ENCODE results near the gene PHB1. TPM values are rescaled to one million over a fixed set of nuclear protein-coding genes. Genes with fewer than 3 reads are reported as not detected.
A peak's percentile ranks its signal among the peaks of the same experiment; 100 is the strongest.
"Not testable (repeated sequence)": the region's sequence is repeated elsewhere in the genome, so short reads cannot be mapped to it uniquely, and the experiment has no call there.

Gene PHB1
- total RNA-seq, 1 donor from 2014 or later, result 47.7 TPM

DNA sequence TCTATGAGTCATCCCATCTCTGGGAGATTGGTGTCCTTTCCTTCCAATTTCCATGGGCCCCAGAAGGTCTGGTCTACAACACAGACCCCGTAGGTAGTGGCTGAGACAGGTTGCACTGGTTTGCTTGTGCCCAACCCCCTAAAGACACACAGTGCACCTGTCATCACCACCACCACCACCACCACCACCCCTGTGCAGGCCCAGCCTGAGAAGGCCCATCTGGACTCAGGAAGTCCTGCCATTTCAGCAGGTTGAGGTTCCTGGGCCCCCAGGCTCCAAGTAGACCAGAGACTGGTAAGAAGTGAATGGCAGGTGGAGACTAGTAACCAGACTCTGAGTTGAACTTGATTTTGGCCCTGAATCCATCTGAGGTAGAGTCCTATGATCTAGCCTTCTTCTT, 25.9 kb upstream of the PHB1 start:
- FAIRE-seq (no peak), DNase-seq (ENCODE audit: low spot score in 2 of 2) (no peak)

DNA sequence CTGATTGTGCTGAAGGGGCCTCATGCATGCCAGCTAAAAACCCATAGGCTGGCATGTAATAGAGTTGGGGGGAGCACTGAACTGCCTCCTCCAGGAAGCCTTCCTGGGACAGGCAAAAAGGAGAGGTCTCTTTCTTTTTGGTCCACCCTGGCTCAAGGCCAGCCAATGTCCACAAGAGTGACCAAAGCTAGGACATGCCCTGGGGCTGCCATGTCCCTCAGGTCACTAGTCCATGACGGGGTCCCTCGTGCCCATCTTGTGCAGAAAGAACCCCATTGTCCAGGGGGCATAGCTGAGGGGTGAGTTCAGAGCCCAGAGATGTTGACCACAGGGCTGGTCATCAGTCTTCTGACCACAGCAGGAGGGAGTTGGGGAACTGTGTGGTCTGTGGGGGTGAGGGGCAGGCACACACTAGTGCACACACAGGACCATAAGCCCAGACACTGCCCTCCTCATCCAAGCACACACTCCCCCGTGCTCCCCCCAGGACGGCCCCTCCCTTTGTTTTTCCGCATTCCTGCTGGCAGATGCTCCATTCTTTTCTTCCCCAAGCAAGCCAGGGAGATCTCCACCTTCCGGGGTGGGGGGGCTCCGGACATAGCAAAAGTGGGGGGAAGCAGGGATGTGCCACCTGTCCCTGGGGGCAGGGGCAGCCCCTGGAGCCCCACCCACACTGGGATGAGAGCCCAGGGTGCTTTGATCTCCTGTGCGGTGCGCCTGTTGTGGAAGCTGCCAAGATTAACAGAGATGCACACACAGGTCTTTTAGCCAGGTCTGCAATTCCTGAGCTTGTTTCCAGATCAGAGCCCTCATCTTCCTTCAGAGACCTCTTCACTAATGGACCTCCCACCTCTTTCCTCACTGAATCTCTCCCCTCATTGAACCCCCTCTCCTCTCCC, 25.2 kb upstream of the PHB1 start:
- FAIRE-seq, result no peak
- DNase-seq (ENCODE audit: low spot score in 2 of 2), result no peak

DNA sequence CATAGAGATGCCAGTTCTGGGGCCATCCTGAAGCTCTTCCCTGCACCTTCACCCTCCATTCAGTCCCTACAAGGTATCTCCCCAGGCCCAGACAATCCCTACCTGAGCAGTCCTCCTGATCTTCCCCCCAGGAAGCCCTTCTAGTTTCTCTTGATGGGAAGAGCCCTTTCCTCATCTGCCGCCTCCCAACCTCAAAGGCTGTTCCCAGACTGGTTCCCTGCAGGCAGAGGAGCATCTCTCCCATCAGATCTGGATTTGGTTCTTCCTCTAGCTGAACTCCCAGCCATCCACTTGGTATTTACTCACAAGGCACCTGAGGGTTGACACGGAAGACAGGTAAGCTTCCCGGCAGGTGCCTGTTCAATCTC, 24.6 kb upstream of the PHB1 start:
- FAIRE-seq, result no peak
- DNase-seq (ENCODE audit: low spot score in 2 of 2), result no peak

DNA sequence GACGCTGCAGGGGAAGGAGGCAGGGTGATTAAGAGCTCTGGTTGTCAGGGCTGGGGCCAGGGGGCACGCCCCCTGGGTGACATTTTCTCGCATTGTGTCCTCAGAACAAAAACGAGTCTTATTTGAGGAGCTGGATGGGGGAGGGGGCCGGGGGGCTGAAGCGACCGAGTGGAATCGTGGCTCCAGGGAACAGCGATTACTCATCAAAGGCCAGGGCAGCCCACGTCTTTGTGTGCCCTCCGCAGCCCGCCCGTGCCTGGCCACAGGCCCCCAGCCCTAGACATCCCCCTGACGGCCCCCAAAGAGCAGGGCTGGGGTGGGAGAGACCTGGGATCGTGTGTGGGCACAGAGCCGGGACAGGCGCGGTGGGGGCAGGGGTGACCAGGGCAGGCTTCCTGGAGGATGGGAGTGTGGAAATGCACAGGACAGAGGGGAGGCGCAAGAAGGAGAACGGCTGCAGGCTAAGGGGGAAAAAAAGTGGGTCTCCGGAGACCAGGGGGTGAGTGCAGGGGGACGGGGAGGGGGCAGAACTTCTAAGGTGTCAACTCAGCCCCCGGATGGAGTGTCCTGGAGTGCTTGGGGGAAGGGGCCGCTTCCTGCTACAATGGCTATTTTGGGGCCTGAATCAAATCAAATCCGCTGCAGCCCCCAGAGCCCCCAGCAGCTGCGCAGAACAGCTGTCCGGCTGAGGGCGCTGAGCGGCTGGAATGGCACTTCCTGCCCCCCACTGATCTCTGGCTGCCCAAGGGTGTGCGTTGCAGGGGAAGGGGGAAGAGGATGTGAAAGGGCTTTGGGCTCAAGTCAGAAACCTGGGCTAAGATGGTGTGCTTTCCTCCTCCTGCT, 24.0 kb upstream of the PHB1 start:
- DNase-seq (ENCODE audit: low spot score in 2 of 2), result no peak
- FAIRE-seq, result no peak

DNA sequence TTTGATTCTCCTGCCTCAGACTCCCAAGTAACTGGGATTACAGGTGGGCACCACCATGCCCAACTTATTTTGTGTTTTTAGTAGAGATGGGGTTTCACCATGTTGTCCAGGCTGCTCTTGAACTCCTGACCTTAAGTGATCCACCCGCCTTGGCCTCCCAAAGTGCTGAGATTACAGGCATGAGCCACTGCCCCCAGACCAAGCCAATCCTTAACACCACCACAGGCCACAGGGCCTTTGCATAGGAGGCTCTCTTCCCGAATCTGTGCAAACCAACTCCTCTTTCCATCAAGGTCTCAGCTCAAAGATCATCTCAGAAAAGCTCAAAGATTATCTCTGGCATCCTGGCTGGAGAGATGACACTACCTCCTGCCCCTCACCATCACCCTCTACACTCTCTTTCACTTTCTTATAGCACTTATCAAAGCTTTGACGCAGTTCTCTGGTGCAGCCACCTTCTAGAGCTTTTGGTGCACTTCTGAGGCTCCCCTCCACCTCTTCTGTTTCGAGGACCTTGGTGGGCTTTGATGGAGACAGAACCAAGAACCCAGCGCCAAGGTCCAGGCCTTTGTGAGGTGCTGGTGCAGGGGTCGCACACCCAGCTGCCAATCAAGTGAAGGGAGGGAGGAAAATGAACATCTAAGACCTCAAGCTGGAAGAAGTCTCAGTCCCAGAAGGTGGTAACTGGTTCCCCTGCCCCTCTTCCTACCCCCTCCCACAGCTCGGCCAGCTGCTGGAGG, 23.2 kb upstream of the PHB1 start:
- no peak for FAIRE-seq

DNA sequence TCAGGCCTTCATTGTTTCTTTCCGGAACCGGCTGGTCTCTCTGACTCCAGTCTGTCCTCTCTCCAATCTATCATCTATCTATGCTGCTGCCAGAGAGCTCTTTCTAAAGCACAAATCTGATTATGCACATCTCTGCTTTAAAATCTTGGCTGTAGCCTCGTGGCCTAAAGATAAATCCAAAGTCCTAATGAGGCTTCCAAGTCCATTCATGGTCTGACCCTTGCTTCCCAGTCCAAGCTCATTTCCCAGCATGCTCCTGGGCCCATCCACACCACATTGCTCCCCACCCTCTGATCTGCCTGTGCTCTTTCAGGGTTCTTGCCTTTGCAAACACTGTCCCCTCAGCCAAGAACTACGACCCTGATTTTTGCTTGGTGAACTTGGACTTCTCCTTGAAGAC, 21.5 kb upstream of the PHB1 start:
- FAIRE-seq, result no peak
- no peak for DNase-seq (ENCODE audit: low spot score in 2 of 2)

More for the DNA sequence above, 23.2 kb upstream of the PHB1 start:
- no peak for DNase-seq (ENCODE audit: low spot score in 2 of 2)

DNA sequence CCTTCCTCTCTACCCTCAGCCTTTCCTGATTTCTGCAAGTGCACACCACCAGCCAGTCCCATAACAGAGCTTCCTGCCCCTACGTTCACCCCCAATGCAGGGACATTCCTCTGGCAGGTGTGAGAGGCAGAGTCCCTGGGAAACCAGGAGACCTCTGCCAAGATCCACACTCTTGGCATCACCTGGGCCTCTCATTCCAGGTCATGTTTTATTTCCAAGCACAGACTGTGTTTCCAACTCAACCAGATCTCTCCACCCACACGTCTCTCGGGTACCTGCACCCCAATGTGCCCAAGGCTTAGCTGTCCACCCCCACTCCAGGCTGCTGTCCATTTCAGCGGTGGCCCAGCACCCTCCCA, 21.0 kb upstream of the PHB1 start:
- FAIRE-seq, result no peak
- DNase-seq (ENCODE audit: low spot score in 2 of 2), result no peak

DNA sequence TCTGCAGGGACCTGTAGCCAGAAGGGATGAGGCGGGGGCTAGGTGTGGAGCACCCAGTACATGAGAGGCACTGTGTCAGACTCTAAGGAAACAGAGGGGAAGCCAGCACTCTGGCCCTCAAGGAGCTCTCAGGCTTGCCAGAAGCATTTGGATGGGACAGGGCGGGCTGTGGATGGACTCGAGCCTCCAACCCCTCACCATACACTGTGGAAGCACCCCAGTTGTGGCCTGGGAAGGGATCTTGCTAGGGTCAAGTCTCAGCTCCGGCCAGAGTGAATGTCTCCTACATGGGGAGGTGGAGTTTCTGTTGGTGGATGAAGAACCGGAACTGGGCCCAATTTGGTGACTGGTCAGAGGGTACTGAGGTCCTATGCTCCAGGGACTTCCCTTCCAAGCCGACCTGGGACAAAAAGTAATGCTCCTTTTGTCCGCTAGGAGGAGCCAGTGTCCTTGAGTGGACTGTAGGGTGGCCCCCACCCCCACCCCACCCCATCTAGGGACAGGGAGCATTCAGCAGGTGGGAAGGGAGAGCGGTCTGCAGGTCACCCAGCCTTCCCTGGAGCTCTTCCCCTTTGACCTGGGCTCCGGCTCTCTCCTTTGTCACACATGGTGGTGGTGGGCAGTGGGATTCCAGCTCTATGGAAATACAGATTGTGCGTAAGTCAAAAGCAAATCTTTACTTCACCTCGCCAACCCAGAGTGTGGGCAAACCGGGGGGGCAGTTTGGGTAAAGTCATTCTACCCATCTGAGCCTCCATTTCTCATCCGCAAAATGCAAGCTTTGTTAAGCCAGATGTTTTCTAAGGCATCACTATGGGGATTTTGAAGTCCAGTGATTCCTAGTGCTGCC, 20.4 kb upstream of the PHB1 start:
- peak; percentile 53 to 59 for DNase-seq (ENCODE audit: low spot score in 2 of 2)
- no peak for FAIRE-seq

DNA sequence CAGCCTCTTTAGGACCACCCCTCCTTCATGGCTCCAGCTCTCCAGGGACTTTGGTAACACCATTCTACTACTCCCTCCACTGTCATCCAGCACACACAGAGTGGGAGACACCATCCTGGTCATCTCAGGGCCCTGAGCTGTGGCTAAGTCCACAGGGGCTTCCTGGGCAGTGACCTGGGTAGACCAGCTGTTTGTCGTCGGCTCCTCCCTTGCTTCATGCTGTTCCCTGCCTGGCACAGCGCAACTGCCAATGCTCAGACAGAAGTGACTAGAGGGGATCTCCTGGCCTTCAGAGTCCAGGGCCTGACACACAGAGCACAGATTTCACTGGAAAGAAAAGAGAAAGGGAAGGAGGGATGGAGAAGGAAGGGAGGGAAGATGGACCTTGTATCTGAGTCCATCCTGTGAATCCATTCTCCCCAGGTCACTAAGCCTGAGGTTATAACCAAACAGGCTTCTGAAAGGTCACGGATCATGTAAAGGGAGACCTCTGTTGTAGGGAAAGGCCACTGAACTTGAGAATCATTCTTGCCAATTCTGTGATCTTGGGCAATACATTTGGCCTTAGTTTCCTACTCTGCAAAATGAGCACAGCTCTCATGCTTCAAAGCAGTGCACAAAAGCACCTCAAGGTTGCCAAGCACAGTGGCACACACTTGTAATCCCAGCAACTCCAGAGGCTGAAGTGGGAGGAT, 18.5 kb upstream of the PHB1 start:
- DNase-seq (ENCODE audit: low spot score in 2 of 2) (no peak), FAIRE-seq (no peak)

DNA sequence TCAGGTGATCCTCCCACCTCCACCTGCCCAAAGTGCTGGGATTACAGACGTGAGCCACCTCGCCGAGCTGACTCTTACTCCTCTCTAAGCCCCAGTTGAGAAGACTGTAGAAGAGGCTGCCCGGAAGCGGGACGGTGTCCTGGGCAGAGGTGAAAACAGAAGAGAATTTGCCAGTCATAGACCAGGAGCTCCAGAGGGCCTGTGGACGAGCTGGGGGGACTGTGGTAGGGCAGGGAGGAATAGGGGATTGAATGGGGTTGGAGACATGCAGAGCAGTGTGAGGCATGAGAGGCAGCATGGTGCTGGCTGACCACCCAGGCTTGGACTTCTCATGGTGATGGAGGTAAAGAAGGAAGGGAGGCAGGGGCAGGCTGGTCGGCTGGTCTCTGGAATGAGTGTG, 17.1 kb upstream of the PHB1 start:
- FAIRE-seq (no peak), DNase-seq (ENCODE audit: low spot score in 2 of 2) (no peak)

DNA sequence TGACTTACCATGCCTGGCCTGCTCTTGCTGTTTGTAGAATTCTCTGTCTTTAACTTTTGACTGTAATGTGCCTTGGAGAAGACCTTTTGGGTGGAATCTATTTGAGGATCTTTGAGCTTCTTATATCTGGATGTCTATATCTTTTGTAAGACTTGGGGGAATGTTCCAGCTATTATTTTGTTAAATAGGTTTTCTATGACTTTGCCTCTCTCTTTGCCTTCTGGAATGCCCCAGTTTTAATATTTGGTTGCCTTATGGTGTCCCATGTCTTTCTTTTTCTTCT, 10.3 kb upstream of the PHB1 start:
- DNase-seq (ENCODE audit: low spot score in 2 of 2) (no peak), FAIRE-seq (no peak)

DNA sequence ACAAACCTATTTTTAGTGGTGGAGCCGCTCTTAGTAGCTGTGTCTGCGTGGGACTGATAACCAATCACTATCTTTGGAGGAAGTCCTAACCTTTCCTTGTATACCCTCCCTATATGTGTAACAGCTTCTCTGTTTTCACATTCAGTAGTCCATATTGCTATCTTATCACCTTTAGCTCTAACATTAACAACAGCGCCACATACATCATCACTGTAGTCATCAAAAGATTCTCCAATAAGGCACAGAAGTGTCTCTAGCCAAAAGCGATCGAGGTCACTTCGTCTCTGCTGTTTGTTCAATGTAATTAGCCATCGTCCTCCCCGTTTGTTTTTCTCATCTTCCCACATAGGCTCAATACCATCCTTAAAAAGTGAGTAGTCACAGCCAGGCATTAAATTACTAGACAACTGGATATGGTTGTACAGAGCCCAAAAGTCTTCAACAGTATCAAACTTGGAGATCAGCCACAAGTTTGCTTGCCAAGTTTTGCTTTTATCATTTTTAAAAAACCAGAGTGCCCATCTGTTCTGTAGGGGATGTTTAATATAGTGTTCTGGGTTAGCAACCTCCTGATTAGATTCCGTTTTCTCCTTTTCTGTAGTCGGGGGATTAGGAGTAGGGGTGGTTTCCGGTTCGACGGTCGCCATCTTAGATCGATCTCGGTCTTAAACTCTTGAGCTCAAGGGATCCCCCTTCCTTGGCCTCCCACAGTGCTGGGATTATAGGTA, 9.8 kb upstream of the PHB1 start:
- not testable (repeated sequence) for DNase-seq (ENCODE audit: low spot score in 2 of 2); FAIRE-seq

DNA sequence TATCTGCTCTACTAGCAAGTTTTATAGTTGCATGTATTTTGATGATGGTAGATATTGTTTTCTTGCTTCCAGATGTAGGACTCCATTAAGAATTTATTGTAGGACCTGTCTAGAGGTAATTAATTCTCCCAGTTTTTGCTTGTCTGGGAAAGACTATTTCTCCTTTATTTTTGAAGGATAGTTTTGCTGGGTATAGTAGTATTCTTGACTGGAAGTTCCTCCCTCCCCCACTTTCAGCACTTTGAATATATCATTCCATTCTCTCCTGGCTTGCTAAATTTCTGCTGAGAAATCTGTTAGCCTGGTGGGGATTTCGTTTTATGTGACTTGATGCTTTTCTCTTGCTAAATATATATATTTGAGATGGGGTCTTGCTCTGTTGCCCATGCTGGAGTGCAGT, 8.0 kb upstream of the PHB1 start:
- no peak for DNase-seq (ENCODE audit: low spot score in 2 of 2)
- FAIRE-seq, result no peak

DNA sequence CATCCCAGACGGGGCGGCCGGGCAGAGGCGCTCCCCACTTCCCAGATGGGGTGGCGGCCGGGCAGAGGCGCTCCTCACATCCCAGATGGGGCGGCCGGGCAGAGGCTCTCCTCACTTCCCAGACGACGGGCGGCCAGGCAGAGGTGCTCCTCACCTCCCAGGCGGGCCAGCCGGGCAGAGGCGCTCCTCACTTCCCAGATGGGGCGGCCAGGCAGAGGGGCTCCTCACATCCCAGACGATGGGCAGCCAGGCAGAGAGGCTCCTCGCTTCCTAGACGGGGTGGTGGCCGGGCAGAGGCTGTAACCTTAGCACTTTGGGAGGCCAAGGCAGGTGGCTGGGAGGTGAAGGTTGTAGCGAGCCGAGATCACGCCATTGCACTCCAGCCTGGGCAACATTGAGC, 5.1 kb upstream of the PHB1 start:
- not testable (repeated sequence) for DNase-seq (ENCODE audit: low spot score in 2 of 2); FAIRE-seq

DNA sequence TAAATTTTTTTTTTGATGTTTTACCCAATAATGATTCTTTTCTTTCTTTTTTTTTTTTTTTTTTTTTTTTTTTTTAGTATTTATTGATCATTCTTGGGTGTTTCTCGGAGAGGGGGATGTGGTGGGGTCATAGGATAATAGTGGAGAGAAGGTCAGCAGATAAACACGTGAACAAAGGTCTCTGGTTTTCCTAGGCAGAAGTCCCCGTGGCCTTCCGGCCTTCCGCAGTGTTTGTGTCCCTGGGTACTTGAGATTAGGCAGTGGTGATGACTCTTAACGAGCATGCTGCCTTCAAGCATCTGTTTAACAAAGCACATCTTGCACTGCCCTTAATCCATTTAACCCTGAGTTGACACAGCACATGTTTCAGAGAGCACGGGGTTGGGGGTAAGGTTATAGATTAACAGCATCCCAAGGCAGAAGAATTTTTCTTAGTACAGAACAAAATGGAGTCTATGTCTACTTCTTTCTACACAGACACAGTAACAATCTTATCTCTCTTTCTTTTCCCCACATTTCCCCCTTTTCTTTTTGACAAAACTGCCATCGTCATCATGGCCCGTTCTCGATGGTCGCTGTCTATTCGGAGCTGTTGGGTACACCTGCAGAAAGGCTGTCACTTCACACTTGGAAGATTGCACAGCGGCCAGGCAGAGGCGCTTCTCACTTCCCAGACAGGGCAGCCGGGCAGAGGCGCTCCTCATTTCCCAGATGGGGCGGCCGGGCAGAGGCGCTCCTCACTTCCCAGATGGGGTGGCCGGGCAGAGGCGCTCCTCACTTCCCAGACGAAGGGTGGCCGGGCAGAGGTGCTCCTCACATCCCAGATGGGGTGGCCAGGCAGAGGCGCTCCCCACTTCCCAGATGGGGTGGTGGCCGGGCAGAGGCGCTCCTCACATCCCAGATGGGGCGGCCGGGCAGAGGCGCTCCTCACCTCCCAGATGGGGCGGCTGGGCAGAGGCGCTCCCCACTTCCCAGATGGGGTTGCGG, 4.4 kb upstream of the PHB1 start:
- not testable (repeated sequence) for DNase-seq (ENCODE audit: low spot score in 2 of 2); FAIRE-seq

DNA sequence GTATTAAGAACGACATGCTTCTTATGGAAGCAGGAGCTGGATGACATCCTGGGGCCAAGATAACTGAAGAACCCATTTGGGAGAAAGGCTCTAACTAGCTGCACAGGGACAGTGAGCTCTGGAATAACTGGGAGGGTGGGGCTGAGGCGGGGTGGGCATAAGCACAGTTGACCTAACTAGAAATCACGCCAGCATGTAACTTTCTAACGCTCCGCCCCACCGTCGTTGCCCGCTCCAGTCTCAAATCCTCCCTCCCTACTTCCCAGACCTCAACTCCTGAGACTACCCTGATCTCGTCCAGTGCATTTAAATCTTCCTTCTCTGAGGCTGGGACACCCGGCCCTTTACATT, 436 bp downstream of the PHB1 start:
- no peak for FAIRE-seq

DNA sequence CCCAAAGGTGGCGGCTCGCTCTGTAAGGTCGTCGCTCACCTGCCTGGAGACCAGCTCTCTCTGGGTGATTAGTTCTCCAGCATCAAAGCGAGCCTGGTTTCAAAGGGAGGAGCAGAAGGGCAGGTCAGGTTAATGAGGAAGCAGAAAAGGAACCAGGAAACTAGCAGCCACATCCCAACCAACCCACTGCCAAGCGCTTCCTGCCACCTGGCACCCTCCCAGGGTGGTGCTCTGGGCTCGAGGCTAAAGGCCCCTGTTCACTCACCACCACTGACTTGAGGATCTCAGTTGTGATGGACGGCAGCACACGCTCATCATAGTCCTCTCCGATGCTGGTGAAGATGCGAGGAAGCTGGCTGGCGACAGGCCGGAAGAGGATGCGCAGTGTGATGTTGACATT, 5.6 kb downstream of the PHB1 start:
- no peak for DNase-seq (ENCODE audit: low spot score in 2 of 2)
- FAIRE-seq, result no peak

More for the DNA sequence above, 436 bp downstream of the PHB1 start:
- no peak for DNase-seq (ENCODE audit: low spot score in 2 of 2)

DNA sequence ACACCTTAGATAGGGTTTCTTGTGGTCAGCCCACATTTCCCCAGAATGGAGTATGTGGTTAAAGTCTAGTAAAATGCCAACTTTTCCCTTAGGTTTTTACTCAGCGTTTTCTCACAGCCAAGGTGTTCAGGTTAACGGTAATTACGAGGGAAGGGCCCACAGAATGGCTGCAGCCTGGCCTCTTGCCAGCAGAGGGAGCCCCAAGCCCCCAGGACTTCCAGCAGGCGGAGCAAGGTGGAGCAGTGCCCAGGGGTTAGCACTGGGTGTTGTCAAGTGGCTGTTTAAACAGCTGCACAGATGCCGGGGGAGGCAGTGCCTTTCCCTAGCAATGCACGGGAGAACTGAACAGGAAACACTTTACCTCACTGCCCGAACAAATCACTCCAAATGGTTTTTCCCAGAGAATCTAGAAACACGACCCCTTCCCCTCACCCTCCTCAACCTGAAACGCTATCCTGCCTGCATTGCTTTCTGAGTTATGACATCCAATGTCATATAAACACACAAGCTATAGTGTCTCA, 6.6 kb downstream of the PHB1 start:
- no peak for FAIRE-seq
- peak in 1 of 2 donors; percentile 71 for DNase-seq (ENCODE audit: low spot score in 2 of 2)

Data from frontal cortex (tissue), 4 donors.